Nephron progenitor cell (in vitro differentiated cells): Measurements from ENCODE around the gene BACH1.
A peak's percentile ranks its signal among the peaks of the same experiment; 100 is the strongest.

Experiments used
- DNase-seq: peaks from one replicate; pipeline ENCODE4 v3.0.0; 2021
- H3K27ac Mint-ChIP-seq: 2 replicates; pipeline ENCODE4 v1.8.0; 2021; ENCODE audit warnings: mild to moderate bottlenecking, moderate library complexity, mixed read lengths
- H3K27me3 Mint-ChIP-seq: 2 replicates; pipeline ENCODE4 v1.8.0; 2021; ENCODE audit warnings: mild to moderate bottlenecking, low read depth, mixed read lengths; ENCODE audit not compliant: poor library complexity
- H3K36me3 Mint-ChIP-seq: 2 replicates; pipeline ENCODE4 v1.8.0; 2021; ENCODE audit warnings: low read depth, mixed read lengths
- H3K4me1 Mint-ChIP-seq: 2 replicates; pipeline ENCODE4 v1.8.0; 2021; ENCODE audit warnings: mixed read lengths
- H3K4me3 Mint-ChIP-seq: 2 replicates; pipeline ENCODE4 v1.8.0; 2021; ENCODE audit warnings: mild to moderate bottlenecking, moderate library complexity, mixed read lengths
- H3K9me3 Mint-ChIP-seq: 2 replicates; pipeline ENCODE4 v1.8.0; 2021; ENCODE audit warnings: mild to moderate bottlenecking, moderate library complexity, mixed read lengths
- CTCF ChIP-seq: fragments of 200-600 bp; sonication (generic); IDR thresholded peaks from 2 replicates; pipeline ENCODE4 v1.5.0; 2021; ENCODE audit warnings: antibody characterized with exemption

BACH1 gene

GRCh38 chr21:29335720-29336119 lies 37.0 kb downstream of the BACH1 start:
- H3K4me1 Mint-ChIP-seq = peaks cover 6% of the 10 kb centered on the region
- no peak for DNase-seq
- H3K4me3 Mint-ChIP-seq = no peak overlapping the region
- no peak for TF ChIP-seq CTCF
- H3K27me3 Mint-ChIP-seq = no peaks in the 10 kb centered on the region
- no peaks in the 10 kb centered on the region for H3K9me3 Mint-ChIP-seq
- H3K27ac Mint-ChIP-seq = no peak overlapping the region
- peaks cover 54% of the 10 kb centered on the region for H3K36me3 Mint-ChIP-seq

- Mint-ChIP-seq H3K4me3 (no peak overlapping the region), H3K27me3 (no peaks in the 10 kb centered on the region), H3K9me3 (no peaks in the 10 kb centered on the region), H3K27ac (no peak overlapping the region), H3K4me1 (peaks cover 6% of the 10 kb centered on the region), H3K36me3 (peaks cover 43% of the 10 kb centered on the region)
- TF ChIP-seq CTCF = no peak
- DNase-seq = no peak
These were observed 39.5 kb downstream of the BACH1 start for GRCh38 chr21:29338256-29338655.

- no peak overlapping the region for H3K27ac Mint-ChIP-seq
- no peaks in the 10 kb centered on the region for H3K27me3 Mint-ChIP-seq
- no peak overlapping the region for H3K4me3 Mint-ChIP-seq
- H3K4me1 Mint-ChIP-seq = peaks cover 6% of the 10 kb centered on the region
- DNase-seq = no peak
- peaks cover 40% of the 10 kb centered on the region for H3K36me3 Mint-ChIP-seq
- no peaks in the 10 kb centered on the region for H3K9me3 Mint-ChIP-seq
- TF ChIP-seq CTCF = no peak
These were observed 41.5 kb downstream of the BACH1 start for GRCh38 chr21:29340228-29340627.

- Mint-ChIP-seq H3K4me1 (peaks cover 18% of the 10 kb centered on the region), H3K27ac (peak overlapping the region; percentile 51), H3K27me3 (no peaks in the 10 kb centered on the region), H3K9me3 (no peaks in the 10 kb centered on the region), H3K36me3 (peaks cover 31% of the 10 kb centered on the region), H3K4me3 (no peak overlapping the region)
- DNase-seq = no peak
- no peak for TF ChIP-seq CTCF
These were observed 43.7 kb downstream of the BACH1 start for GRCh38 chr21:29342363-29342957.

GRCh38 chr21:29343519-29343918 lies 44.8 kb downstream of the BACH1 start:
- H3K27me3 Mint-ChIP-seq = no peaks in the 10 kb centered on the region
- no peak overlapping the region for H3K27ac Mint-ChIP-seq
- H3K36me3 Mint-ChIP-seq = peaks cover 29% of the 10 kb centered on the region
- no peak for TF ChIP-seq CTCF
- no peak for DNase-seq
- no peaks in the 10 kb centered on the region for H3K9me3 Mint-ChIP-seq
- H3K4me3 Mint-ChIP-seq = no peak overlapping the region
- H3K4me1 Mint-ChIP-seq = peaks cover 22% of the 10 kb centered on the region

GRCh38 chr21:29346281-29346680 lies 47.6 kb downstream of the BACH1 start:
- no peak for TF ChIP-seq CTCF
- Mint-ChIP-seq H3K27ac (peak overlapping the region; percentile 86), H3K4me3 (no peak overlapping the region), H3K27me3 (no peaks in the 10 kb centered on the region), H3K9me3 (no peaks in the 10 kb centered on the region), H3K36me3 (peaks cover 33% of the 10 kb centered on the region), H3K4me1 (peaks cover 17% of the 10 kb centered on the region)
- DNase-seq = no peak
